Activated naive CD4-positive, alpha-beta T cell treated with anti-CD3 and anti-CD28 coated beads, Interleukin-2, amount 10 ng/mL, durations not matched to agents 7 days and 5 days (primary cell): ENCODE data around the gene PAAF1.

Source experiments
- CTCF ChIA-PET: fragments of 350-600 bp; sonication (Branson Sonifier 250); formaldehyde crosslinking; loops from one replicate; lab custom pipeline; 2021; ENCODE audit warnings: antibody characterized with exemption; lab: Charles Lee
- DNase-seq: peaks from one replicate; pipeline ENCODE4 v3.0.0-alpha.2; 2020
- H3K27ac Mint-ChIP-seq: one replicate; pipeline ENCODE4 v1.8.0; 2021; ENCODE audit warnings: mild to moderate bottlenecking, moderate library complexity, mixed read lengths
- H3K27me3 Mint-ChIP-seq: one replicate; pipeline ENCODE4 v1.8.0; 2021; ENCODE audit warnings: mild to moderate bottlenecking, mixed read lengths
- H3K36me3 Mint-ChIP-seq: one replicate; pipeline ENCODE4 v1.8.0; 2021; ENCODE audit warnings: mixed read lengths
- H3K4me1 Mint-ChIP-seq: one replicate; pipeline ENCODE4 v1.8.0; 2021; ENCODE audit warnings: mixed read lengths
- H3K4me3 Mint-ChIP-seq: one replicate; pipeline ENCODE4 v1.8.0; 2021; ENCODE audit warnings: mild to moderate bottlenecking, moderate library complexity, mixed read lengths
- H3K9me3 Mint-ChIP-seq: one replicate; pipeline ENCODE4 v1.8.0; 2021; ENCODE audit warnings: mixed read lengths

PAAF1 gene, protein sequence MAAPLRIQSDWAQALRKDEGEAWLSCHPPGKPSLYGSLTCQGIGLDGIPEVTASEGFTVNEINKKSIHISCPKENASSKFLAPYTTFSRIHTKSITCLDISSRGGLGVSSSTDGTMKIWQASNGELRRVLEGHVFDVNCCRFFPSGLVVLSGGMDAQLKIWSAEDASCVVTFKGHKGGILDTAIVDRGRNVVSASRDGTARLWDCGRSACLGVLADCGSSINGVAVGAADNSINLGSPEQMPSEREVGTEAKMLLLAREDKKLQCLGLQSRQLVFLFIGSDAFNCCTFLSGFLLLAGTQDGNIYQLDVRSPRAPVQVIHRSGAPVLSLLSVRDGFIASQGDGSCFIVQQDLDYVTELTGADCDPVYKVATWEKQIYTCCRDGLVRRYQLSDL

DNA sequence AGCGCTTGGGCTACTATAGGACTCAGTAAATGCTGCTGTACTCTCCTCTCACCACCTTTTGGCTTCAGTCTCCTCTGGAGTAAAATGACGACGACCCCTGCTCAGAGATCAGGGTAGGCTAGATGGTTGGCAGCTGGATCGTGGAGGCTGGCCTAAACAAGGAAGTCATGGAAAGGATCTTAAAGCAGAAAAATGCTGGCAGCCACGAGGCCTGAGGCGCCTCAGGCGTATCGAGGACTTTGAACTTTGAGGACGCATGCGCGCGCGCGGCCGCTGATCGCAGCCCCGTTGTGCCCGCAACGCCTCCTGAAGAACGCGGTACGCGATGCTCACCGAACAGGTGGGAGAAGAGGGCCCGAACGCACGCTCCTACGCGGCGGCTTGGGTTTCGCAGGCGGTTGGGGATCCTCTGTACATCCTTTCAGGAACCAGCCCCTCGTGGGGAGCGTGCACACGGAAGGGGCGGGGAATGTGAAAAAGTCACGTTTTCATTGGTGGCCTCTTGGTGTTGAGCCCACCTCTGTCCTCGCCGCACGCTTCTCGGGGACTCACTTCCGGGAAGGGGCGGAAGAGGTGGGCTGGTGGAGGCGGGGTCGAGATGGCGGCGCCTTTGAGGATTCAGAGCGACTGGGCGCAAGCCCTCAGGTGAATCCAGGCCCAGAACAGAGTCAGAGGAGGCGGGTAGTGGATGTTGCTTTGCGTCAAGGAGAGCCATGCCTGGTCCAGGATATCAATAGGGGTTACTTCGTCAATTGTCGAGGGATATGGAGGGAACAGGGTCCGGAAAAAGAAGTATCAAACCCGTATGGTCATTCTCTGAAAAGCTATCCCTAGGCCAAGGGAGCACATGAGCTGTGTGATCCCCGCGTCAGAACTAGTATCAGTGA, at the start of gene PAAF1, which contains the start of gene COA4:
Gene PAAF1, plus strand, starts transcription at position 576 of the 887 bp plus-strand sequence. Its CDS starts 23 bp downstream, at position 599.
Gene COA4, minus strand, starts transcription at position 423 of the 887 bp plus-strand sequence. CDS start 3,468 bp downstream, outside the sequence.
- CTCF ChIA-PET = no interaction called here
- peak; percentile 96 for DNase-seq
- Mint-ChIP-seq H3K27ac (peak within 1 kb of the TSS; percentile 99), H3K4me1 (peaks cover 43% of the 10 kb centered on the region), H3K9me3 (no peaks in the 10 kb centered on the region), H3K4me3 (peak within 1 kb of the TSS; percentile 94), H3K36me3 (peaks cover 33% of the 10 kb centered on the region), H3K27me3 (no peaks in the 10 kb centered on the region)

DNA sequence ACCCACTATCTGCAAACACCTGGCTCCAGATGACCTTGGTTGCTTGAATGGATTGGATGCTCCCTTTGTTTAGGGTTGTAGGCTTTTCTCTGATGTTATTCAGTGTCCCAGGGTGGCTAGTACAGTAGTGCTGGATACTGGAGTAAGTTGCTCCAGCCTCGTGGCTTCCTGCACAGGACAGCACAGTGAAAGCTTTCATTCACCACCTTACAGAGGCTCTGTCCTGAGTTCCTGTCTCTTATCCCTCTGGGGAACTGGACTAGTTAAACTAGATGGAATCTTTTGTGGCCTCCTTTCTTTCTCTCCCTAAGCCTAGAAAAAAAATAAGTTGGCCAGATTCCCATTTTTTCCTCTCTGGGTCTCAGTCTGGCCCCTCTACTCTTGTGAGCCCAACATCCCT, 46.5 kb upstream of the PAAF1 start:
- peaks cover 24% of the 10 kb centered on the region for H3K36me3 Mint-ChIP-seq

DNA sequence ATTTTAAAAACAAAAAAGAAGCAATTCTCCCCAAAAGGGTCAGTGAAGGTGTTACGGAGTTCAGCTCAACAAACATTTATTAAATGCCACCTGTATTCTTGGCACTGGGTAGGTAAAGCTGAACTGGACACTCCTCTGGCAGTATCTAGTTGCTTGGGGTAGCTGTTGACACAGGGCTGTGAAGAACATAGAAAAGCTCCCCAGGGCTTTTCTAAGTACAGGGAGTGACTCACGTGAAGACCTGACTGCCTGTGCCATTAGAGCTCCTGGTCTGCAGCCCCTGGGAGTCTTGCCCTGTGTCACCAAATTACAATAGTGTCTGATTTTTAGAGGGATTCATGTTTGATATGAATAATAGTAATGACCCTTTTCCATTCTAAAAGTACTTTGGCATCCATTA, 43.7 kb upstream of the PAAF1 start:
- no peak for DNase-seq
- peaks cover 17% of the 10 kb centered on the region for H3K36me3 Mint-ChIP-seq
- no peaks in the 10 kb centered on the region for H3K4me1 Mint-ChIP-seq
- CTCF ChIA-PET = no interaction called here
- H3K9me3 Mint-ChIP-seq = no peaks in the 10 kb centered on the region
- H3K27me3 Mint-ChIP-seq = no peaks in the 10 kb centered on the region
- H3K27ac Mint-ChIP-seq = no peak overlapping the region
- no peak overlapping the region for H3K4me3 Mint-ChIP-seq

More for the DNA sequence above, 46.5 kb upstream of the PAAF1 start:
- CTCF ChIA-PET = no interaction called here
- no peaks in the 10 kb centered on the region for H3K27me3 Mint-ChIP-seq
- H3K4me3 Mint-ChIP-seq = no peak overlapping the region
- no peak for DNase-seq
- H3K9me3 Mint-ChIP-seq = no peaks in the 10 kb centered on the region
- H3K4me1 Mint-ChIP-seq = no peaks in the 10 kb centered on the region
- H3K27ac Mint-ChIP-seq = no peak overlapping the region

DNA sequence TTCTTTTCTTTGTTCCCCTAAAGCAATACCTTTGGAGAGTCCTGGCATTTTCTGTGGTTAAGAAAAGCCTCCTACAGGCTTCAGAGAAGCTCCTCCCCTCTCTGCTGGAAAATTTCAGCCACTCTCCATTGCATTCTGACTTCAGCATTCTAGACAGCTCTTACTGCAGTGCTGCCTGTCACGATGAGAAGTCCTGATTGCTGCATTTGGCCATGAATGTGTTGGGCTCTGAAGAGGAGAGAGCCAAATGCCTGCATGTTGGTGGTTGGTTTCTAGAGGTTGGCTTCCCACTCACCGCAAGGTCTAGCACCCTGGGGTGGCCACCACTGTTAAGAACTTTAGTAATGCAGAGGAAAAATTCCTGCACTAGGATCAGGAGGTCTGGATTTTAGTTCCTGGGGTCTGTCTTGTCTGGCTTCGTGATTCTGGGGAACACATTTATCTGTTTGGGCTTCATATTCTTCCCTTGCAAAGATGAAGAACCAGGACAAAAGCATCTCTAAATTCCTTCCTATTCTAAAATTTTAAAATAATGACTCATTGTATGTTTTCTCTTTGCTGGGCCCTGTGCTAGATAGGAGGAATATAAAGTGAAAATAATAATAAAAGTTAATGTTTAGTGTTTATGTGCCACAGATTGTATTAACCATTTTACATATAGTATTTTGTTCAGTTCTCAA, 38.2 kb upstream of the PAAF1 start:
- Mint-ChIP-seq H3K27ac (no peak overlapping the region), H3K4me3 (no peak overlapping the region), H3K4me1 (no peaks in the 10 kb centered on the region), H3K9me3 (no peaks in the 10 kb centered on the region), H3K27me3 (no peaks in the 10 kb centered on the region), H3K36me3 (peaks cover 17% of the 10 kb centered on the region)
- no peak for DNase-seq
- CTCF ChIA-PET = no interaction called here

DNA sequence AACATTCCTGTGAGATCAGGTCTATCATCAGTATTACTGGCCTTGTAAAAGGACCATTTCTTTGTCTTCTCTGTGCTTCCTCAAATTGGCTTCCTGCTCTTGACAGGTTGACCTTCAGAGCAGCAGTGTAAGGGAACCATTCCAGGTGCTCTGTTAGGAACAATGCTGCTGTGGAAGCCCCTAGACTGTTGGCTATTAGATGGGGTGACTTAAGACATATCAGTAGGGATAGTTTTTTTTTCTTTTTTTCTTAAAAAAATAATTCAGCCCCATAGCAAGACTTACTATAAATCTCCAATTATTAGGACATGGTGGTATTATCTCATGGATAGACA, 37.7 kb upstream of the PAAF1 start:
- Mint-ChIP-seq H3K9me3 (no peaks in the 10 kb centered on the region), H3K36me3 (peaks cover 17% of the 10 kb centered on the region), H3K27ac (no peak overlapping the region), H3K27me3 (no peaks in the 10 kb centered on the region), H3K4me3 (no peak overlapping the region), H3K4me1 (no peaks in the 10 kb centered on the region)
- no peak for DNase-seq
- CTCF ChIA-PET = no interaction called here

DNA sequence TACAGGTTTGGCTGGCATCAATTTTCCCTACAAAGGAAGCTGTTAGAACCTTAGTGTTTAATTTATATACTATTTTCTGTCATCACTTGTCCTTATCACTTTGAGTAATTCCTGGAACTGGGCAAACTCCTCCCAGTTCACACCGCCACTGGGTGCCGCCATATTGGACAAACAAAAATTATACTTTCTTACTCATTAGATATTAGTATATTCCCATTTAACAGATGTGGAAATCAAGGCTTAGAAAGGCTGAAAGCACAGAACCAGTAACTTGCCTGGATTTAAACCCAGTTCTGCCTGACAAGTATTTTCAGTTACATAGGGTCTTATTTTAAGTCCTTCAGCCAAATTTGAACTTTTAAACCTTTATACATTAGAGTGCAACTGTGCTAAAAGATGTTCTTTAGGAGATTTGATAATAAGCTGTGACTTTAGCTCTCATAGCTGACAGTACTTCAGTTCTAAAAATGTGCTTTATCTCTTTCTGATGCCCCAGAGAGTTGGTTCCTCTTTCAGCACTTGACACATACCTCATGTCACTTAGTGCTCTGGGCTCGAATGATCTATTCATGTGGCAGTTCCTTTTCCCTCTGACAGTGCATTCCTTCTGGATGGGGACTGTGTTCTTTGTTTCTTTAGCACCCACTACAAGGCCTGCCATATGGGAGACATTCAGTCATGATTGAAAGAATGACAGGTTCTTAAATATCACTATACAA, 25.6 kb upstream of the PAAF1 start:
- no peaks in the 10 kb centered on the region for H3K27me3 Mint-ChIP-seq
- no peaks in the 10 kb centered on the region for H3K4me1 Mint-ChIP-seq
- H3K36me3 Mint-ChIP-seq = peaks cover 25% of the 10 kb centered on the region
- no peak for DNase-seq
- no peak overlapping the region for H3K4me3 Mint-ChIP-seq
- CTCF ChIA-PET = no interaction called here
- H3K27ac Mint-ChIP-seq = no peak overlapping the region
- H3K9me3 Mint-ChIP-seq = no peaks in the 10 kb centered on the region

DNA sequence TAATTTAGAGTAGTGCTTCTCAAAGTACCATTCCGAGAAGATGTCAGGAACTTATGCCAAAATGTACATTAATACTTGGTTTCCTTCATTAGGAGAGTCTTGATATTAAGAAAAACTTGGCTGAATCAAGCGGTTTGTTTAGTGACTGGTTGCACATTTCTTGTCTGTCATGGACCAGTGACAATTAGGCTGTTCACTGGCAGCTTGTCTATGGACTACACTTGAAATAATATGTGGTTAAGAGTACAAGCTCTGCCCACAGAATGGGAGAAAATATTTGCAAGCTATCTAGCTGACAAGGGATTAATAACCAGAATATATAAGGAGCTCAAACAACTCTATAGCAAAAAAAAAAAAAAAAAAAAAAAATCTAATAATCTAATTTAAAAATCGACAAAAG, 24.8 kb upstream of the PAAF1 start:
- peaks cover 20% of the 10 kb centered on the region for H3K36me3 Mint-ChIP-seq
- no peaks in the 10 kb centered on the region for H3K4me1 Mint-ChIP-seq
- no peak for DNase-seq
- H3K4me3 Mint-ChIP-seq = no peak overlapping the region
- no peaks in the 10 kb centered on the region for H3K27me3 Mint-ChIP-seq
- H3K9me3 Mint-ChIP-seq = no peaks in the 10 kb centered on the region
- CTCF ChIA-PET = no interaction called here
- H3K27ac Mint-ChIP-seq = no peak overlapping the region

DNA sequence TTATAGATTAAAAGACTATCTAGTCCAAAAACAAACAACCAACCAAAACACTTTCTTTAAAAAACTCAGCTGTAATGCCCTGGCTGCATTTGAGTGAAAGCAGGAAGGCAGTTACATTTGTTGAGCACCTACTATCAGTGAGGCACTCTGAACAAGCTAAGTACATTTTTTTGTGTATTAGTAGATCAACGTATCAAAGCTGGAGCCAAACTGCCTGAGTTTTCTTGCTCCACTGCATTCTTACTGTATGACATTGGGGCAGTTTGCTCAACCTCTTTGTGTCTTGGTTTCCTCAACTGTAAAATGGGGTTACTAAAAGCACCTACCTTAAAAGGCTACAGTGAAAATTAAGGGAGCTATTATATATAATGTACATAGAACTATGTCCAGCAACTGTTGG, 22.1 kb upstream of the PAAF1 start:
- Mint-ChIP-seq H3K36me3 (peaks cover 15% of the 10 kb centered on the region), H3K9me3 (no peaks in the 10 kb centered on the region), H3K27me3 (no peaks in the 10 kb centered on the region), H3K27ac (no peak overlapping the region), H3K4me1 (no peaks in the 10 kb centered on the region), H3K4me3 (no peak overlapping the region)
- CTCF ChIA-PET = no interaction called here
- DNase-seq = no peak

DNA sequence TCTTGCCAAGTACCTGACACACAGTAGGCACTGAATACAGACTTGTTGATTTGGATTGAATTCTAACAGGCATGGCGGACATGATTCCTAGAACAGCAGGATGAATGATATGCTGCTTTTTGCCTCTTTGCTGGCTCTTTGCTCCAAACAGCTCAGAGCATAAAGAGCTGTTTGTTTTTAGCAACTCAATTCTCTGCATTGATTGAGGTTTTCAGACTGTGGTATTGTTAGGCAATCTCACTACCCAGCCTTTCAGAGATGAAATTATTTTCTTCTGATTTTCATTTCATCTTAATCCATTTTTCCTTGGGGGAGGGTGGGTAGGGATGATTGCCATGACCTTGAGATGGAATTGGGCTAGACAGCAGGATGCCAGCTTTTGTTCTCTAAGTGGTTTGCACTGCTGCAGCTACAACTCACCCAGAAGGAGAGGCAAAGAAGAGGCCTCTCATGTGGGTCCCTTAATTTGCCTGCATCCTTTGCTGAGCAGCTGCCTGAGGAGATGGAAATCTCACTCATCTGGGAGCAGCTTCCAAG, 20.7 kb upstream of the PAAF1 start:
- H3K27me3 Mint-ChIP-seq = no peaks in the 10 kb centered on the region
- peaks cover 26% of the 10 kb centered on the region for H3K36me3 Mint-ChIP-seq
- DNase-seq = no peak
- H3K9me3 Mint-ChIP-seq = no peaks in the 10 kb centered on the region
- H3K4me3 Mint-ChIP-seq = no peak overlapping the region
- CTCF ChIA-PET = no interaction called here
- H3K4me1 Mint-ChIP-seq = no peaks in the 10 kb centered on the region
- no peak overlapping the region for H3K27ac Mint-ChIP-seq

DNA sequence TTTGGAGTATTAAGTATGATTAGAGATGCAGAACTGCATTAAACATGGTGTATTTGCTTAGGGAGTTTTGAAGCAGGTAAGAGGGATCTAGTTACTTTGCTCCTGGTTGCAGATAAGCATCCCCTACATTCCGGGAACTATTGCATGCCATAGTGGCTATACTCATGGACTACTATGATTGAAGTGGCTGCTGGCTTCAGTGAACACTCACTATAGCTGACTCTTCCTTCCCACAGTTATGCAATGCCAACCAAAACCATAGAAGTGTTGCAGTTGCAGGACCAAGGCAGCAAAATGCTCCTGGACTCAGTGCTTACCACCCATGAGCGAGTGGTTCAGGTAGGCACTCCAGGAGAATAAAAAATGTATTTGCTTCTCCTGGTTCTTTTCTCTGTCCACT, 17.1 kb upstream of the PAAF1 start:
- no peaks in the 10 kb centered on the region for H3K27me3 Mint-ChIP-seq

DNA sequence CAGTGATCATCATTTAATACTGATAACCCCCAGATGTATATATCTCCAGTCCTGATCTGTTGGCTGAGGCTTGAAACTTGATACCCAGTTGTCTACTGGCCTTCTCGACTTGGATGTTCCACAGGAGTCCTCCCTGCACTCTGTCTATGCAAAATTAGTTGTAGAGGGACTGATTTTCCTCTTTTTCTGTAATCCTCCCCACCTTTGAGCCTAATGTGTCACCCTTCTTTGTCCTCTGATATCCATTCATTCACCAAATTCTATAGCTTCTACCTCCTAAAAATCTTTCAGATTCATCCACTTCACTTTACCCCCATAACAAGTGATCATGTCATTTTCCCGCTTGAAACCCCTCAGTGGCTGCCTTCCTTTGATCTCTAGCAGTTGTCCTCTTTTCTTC, 16.6 kb upstream of the PAAF1 start:
- peaks cover 27% of the 10 kb centered on the region for H3K36me3 Mint-ChIP-seq
- no peaks in the 10 kb centered on the region for H3K27me3 Mint-ChIP-seq
- H3K27ac Mint-ChIP-seq = no peak overlapping the region
- no peaks in the 10 kb centered on the region for H3K9me3 Mint-ChIP-seq
- CTCF ChIA-PET = no interaction called here
- H3K4me1 Mint-ChIP-seq = no peaks in the 10 kb centered on the region
- no peak for DNase-seq
- H3K4me3 Mint-ChIP-seq = no peak overlapping the region

More for the DNA sequence above, 17.1 kb upstream of the PAAF1 start:
- Mint-ChIP-seq H3K4me3 (no peak overlapping the region), H3K36me3 (peaks cover 29% of the 10 kb centered on the region), H3K9me3 (no peaks in the 10 kb centered on the region), H3K27ac (no peak overlapping the region), H3K4me1 (no peaks in the 10 kb centered on the region)
- CTCF ChIA-PET = no interaction called here
- DNase-seq = no peak

DNA sequence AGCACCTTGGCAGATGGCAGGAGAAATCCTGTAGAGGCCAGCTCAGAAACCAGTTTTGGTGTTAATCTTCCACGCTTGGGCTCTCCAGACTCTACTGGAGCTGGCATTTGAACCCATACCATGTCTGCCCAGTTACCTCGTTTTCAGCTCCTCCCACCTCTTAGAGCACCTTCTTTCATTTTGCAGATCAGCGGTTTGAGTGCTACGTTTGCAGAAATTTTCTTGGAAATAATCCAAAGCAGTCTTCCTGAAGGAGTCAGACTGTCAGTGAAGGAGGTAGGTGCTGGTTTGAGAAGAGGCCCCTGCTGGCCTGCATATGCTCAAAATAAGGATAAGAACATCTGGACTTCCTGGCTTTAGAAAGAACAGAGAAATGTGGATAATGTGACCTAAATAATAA, 13.8 kb upstream of the PAAF1 start:
- H3K27ac Mint-ChIP-seq = no peak overlapping the region
- no peaks in the 10 kb centered on the region for H3K27me3 Mint-ChIP-seq
- H3K36me3 Mint-ChIP-seq = peaks cover 32% of the 10 kb centered on the region
- H3K9me3 Mint-ChIP-seq = no peaks in the 10 kb centered on the region
- DNase-seq = no peak
- CTCF ChIA-PET = interaction anchor here (1.0 kb wide), 1 partner anchor 10 kb away, joined by 3 read pairs; no protein-coding TSS in a partner anchor
- H3K4me3 Mint-ChIP-seq = no peak overlapping the region
- no peaks in the 10 kb centered on the region for H3K4me1 Mint-ChIP-seq

DNA sequence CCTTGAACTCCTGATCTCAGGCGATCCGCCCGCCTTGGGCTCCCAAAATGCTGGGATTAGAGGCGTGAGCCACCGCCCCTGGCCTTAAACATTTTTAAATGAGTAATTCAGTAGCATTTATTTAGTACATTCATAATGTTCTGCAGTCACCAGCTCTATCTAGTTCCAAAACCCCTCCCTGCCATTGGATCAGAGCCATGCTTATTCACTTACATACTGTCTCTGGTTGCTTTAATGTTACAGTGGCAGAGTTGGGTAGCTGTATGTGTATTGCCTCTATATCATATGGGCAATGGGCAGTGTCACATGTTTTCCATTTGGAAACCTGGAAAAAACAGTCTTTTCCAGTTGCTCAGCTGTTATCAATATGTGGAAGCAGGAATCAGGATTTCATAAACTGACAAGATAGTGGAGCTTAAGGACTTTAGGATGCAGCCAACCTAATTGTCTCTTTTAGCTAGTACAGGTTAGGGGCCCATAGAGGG, 10.7 kb upstream of the PAAF1 start:
- no peak overlapping the region for H3K27ac Mint-ChIP-seq

More for the DNA sequence above, 10.7 kb upstream of the PAAF1 start:
- Mint-ChIP-seq H3K9me3 (no peaks in the 10 kb centered on the region), H3K27me3 (no peaks in the 10 kb centered on the region), H3K4me1 (no peaks in the 10 kb centered on the region), H3K4me3 (no peak overlapping the region), H3K36me3 (peaks cover 21% of the 10 kb centered on the region)
- DNase-seq = no peak
- CTCF ChIA-PET = no interaction called here
